Skeletal muscle satellite cell (primary cell): ENCODE results near the gene SH3RF2.

Experiments
- H3K27me3 ChIP-seq: 2 replicates; pipeline ENCODE4 v1.7.0; 2013; ENCODE audit warnings: low read length; ENCODE audit not compliant: control insufficient read depth, insufficient read depth
- H3K36me3 ChIP-seq: 2 replicates; pipeline ENCODE4 v1.7.0; 2013; ENCODE audit warnings: mild to moderate bottlenecking, control low read depth, low read length; ENCODE audit not compliant: insufficient read depth
- H3K4me1 ChIP-seq: 2 replicates; pipeline ENCODE4 v1.7.0; 2013; ENCODE audit warnings: low read length; ENCODE audit not compliant: control insufficient read depth, insufficient read depth
- H3K4me2 ChIP-seq: 2 replicates; pipeline ENCODE4 v1.7.0; 2013; ENCODE audit warnings: mild to moderate bottlenecking, low read length
- H3K4me3 ChIP-seq: 2 replicates; pipeline ENCODE4 v1.7.0; 2013; ENCODE audit warnings: low read length
- H3K9ac ChIP-seq: 2 replicates; pipeline ENCODE4 v1.7.0; 2013; ENCODE audit warnings: mild to moderate bottlenecking, low read depth, low read length, moderate library complexity
- H3K9me3 ChIP-seq: replicated peaks from 2 replicates; pipeline ENCODE4 v1.7.0; 2013; ENCODE audit warnings: mild to moderate bottlenecking, control low read depth, low read length

SH3RF2 gene

GRCh38 chr5:145969714-145970092 lies 33.3 kb downstream of the SH3RF2 start:
- H3K9me3 ChIP-seq, result no peaks in the 10 kb centered on the region
- H3K4me2 ChIP-seq, result no peak overlapping the region
- peaks cover 3% of the 10 kb centered on the region for H3K4me1 ChIP-seq
- H3K9ac ChIP-seq, result no peak overlapping the region
- no peak overlapping the region for H3K4me3 ChIP-seq
- H3K36me3 ChIP-seq, result no peaks in the 10 kb centered on the region
- no peaks in the 10 kb centered on the region for H3K27me3 ChIP-seq

GRCh38 chr5:145971108-145971507 lies 34.7 kb downstream of the SH3RF2 start:
- Histone ChIP-seq H3K36me3 (no peaks in the 10 kb centered on the region), H3K4me2 (no peak overlapping the region), H3K27me3 (no peaks in the 10 kb centered on the region), H3K9me3 (no peaks in the 10 kb centered on the region), H3K4me3 (no peak overlapping the region), H3K9ac (no peak overlapping the region), H3K4me1 (peaks cover 17% of the 10 kb centered on the region)

- H3K36me3 ChIP-seq, result no peaks in the 10 kb centered on the region
- no peaks in the 10 kb centered on the region for H3K9me3 ChIP-seq
- no peak overlapping the region for H3K4me3 ChIP-seq
- no peak overlapping the region for H3K4me2 ChIP-seq
- H3K27me3 ChIP-seq, result no peaks in the 10 kb centered on the region
- peaks cover 23% of the 10 kb centered on the region for H3K4me1 ChIP-seq
- H3K9ac ChIP-seq, result no peak overlapping the region
Measured at GRCh38 chr5:145971701-145972100, 35.3 kb downstream of the SH3RF2 start.

DNA sequence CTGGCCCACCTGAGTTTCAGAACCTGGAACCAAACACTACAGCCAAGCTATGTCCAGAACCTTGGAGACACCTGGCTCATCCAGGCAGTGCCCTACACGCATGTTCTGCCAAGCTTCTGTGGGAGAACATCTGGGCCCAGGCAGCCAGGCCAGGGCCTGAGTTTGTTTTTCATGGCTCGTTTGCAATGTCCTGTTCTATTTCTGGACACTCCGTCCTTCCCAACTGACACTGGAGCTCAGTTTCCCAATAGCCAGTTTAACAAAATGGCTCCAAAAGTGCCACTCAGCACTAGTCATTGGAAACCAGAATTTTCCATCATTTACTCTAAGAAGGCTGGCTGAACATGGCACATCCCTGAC lies 38.6 kb downstream of the SH3RF2 start:
- peak overlapping the region; percentile 35 for H3K4me2 ChIP-seq
- H3K4me3 ChIP-seq, result no peak overlapping the region
- no peaks in the 10 kb centered on the region for H3K36me3 ChIP-seq
- H3K4me1 ChIP-seq, result peaks cover 26% of the 10 kb centered on the region
- no peak overlapping the region for H3K9ac ChIP-seq
- no peaks in the 10 kb centered on the region for H3K9me3 ChIP-seq
- no peaks in the 10 kb centered on the region for H3K27me3 ChIP-seq

GRCh38 chr5:145975361-145976066 lies 39.1 kb downstream of the SH3RF2 start:
- H3K4me2 ChIP-seq, result peak overlapping the region; percentile 35
- H3K36me3 ChIP-seq, result no peaks in the 10 kb centered on the region
- no peak overlapping the region for H3K9ac ChIP-seq
- H3K4me3 ChIP-seq, result no peak overlapping the region
- H3K4me1 ChIP-seq, result peaks cover 26% of the 10 kb centered on the region
- no peaks in the 10 kb centered on the region for H3K9me3 ChIP-seq
- H3K27me3 ChIP-seq, result no peaks in the 10 kb centered on the region

- no peaks in the 10 kb centered on the region for H3K36me3 ChIP-seq
- no peaks in the 10 kb centered on the region for H3K27me3 ChIP-seq
- peaks cover 31% of the 10 kb centered on the region for H3K4me1 ChIP-seq
- no peak overlapping the region for H3K4me2 ChIP-seq
- H3K4me3 ChIP-seq, result no peak overlapping the region
- H3K9me3 ChIP-seq, result no peaks in the 10 kb centered on the region
- no peak overlapping the region for H3K9ac ChIP-seq
Measured at GRCh38 chr5:145976431-145977155, 40.2 kb downstream of the SH3RF2 start.

GRCh38 chr5:145978171-145978570 lies 41.8 kb downstream of the SH3RF2 start:
- no peaks in the 10 kb centered on the region for H3K36me3 ChIP-seq
- H3K4me1 ChIP-seq, result peaks cover 36% of the 10 kb centered on the region
- H3K27me3 ChIP-seq, result no peaks in the 10 kb centered on the region

DNA sequence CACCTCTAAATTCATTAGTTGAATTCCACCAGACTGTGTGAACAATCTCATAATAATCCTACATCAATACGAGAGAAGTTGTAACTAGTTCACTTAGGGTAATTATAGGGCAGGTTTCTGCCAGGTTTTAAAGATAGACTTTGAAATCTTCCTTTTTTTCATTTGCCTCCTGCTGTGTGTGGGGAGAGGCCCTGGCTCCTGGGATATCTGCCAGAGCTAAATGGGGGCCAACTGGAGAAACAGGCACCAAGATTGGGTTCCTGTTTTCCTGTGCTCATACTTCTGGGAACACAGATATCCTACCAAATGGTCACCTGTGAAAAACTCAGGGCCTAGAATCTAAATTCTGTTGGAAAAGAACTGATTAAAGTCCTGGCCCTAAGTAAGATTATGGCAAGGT lies 42.3 kb downstream of the SH3RF2 start:
- Histone ChIP-seq H3K4me1 (peaks cover 36% of the 10 kb centered on the region), H3K9me3 (no peaks in the 10 kb centered on the region), H3K27me3 (no peaks in the 10 kb centered on the region), H3K36me3 (no peaks in the 10 kb centered on the region), H3K4me2 (no peak overlapping the region), H3K4me3 (no peak overlapping the region), H3K9ac (no peak overlapping the region)

More at GRCh38 chr5:145978171-145978570, 41.8 kb downstream of the SH3RF2 start:
- Histone ChIP-seq H3K9ac (no peak overlapping the region), H3K9me3 (no peaks in the 10 kb centered on the region), H3K4me3 (no peak overlapping the region), H3K4me2 (no peak overlapping the region)

DNA sequence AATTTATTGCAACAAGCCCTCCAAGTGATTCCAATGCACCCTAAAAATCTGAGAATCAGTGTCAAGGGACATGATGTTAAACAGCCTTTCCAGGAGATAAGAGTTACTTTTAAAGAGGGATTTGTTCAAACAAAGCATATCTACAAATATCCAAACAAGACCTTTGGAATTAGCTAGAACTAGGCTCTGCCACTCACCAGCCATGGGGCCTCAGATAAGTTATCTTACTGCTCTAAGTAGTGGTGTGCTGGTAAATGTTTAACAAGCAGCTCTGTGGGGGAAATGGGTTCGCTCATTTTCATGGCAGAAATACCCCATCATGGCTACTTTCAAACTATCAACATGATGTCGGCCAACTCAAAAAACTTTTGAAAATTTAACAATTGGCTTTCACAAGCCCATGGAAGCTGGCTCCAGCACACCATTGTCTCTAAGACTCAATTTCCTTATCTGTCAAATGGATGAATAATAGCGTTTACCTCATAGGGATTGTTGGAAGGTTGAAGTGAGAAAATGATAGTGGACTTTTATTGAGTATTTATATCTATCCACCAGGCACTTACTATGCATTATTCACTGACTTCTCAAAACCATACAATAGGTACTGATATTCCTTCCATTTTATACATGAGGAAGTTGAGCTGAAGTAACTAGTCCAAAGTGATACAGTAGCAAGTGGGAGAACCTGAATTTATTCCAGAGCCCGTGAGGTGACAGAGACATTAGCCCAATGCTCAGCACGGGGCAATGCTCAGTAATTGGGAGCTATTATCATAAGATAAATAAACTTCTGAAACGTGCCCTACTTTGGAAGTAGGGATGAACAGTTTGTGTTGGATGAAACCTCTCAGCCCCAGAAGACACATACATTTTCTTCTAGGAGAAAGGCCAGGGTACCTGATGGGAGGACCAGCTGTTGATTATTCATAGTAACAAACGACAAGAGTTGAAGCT lies 43.2 kb downstream of the SH3RF2 start:
- no peaks in the 10 kb centered on the region for H3K36me3 ChIP-seq
- H3K9me3 ChIP-seq, result no peaks in the 10 kb centered on the region

DNA sequence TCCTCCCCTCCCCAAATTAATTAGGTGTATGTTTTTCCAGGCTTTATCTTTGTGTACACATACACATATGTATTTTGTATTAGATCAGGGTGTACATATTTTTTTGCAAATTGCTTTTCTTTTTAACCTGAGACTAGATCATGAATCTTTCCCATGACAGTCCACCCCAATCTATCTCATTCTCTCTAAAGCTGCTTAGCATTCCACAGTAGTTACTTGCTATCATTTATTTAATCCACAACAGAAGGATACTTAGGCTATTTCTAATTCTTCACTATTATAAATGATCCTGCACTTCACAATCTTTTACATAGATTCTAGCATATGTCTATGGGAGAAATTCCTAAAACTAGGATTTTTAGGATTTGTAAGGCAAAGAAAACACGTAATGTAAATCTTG lies 43.9 kb downstream of the SH3RF2 start:
- no peaks in the 10 kb centered on the region for H3K9me3 ChIP-seq
- no peaks in the 10 kb centered on the region for H3K27me3 ChIP-seq
- no peak overlapping the region for H3K4me3 ChIP-seq
- no peak overlapping the region for H3K4me2 ChIP-seq
- H3K9ac ChIP-seq, result no peak overlapping the region
- H3K36me3 ChIP-seq, result no peaks in the 10 kb centered on the region
- H3K4me1 ChIP-seq, result peaks cover 28% of the 10 kb centered on the region

More for the DNA sequence above, 43.2 kb downstream of the SH3RF2 start:
- Histone ChIP-seq H3K4me3 (no peak overlapping the region), H3K4me2 (no peak overlapping the region), H3K9ac (no peak overlapping the region), H3K4me1 (peaks cover 35% of the 10 kb centered on the region), H3K27me3 (no peaks in the 10 kb centered on the region)

DNA sequence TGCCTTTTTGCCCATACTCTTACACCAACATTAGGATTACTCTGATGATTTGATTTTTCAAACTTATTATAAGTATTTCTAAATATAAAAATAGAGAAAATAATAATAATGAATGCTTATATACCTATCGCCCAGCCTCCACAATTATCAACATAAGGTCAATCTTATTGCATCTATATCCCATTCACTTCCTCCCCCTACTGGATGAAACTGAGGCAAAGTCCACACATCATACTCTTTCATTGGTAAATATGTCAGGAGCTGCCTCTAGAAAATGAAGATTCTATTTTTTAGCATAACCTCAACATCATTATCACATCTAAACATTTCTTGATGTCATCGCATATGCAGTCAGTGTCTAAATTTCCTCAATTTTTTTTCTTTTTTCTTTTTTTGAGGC lies 44.3 kb downstream of the SH3RF2 start:
- H3K9me3 ChIP-seq, result no peaks in the 10 kb centered on the region
- no peaks in the 10 kb centered on the region for H3K36me3 ChIP-seq
- no peak overlapping the region for H3K4me2 ChIP-seq
- no peak overlapping the region for H3K9ac ChIP-seq
- no peaks in the 10 kb centered on the region for H3K27me3 ChIP-seq
- H3K4me1 ChIP-seq, result peaks cover 23% of the 10 kb centered on the region
- no peak overlapping the region for H3K4me3 ChIP-seq
